Measurements from ENCODE around the gene RNF121. TPM values are rescaled to one million over a fixed set of nuclear protein-coding genes. Genes with fewer than 3 reads are reported as not detected.
A peak's percentile ranks its signal among the peaks of the same experiment; 100 is the strongest.

Gene RNF121
- total RNA-seq, 1 donor, result 22.9 TPM

DNA sequence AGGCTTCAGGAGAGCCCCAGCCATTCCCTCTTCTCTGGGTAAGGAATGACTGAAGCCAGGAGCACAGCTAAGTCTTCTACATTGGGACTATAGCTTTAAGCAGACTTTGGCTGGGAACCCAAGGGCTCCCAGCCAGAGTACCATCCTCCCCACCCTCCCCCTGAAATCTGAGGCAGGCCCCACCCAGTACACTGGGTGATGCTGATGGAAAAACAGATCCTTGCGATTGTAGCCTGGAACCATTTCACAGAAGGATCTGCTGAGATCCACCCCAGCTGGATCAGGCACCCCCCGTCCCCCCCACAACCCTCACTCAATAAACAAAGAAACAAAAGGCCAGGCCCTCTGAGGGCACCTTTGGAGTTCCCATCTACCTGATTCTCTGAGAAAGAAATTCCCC, 109.6 kb downstream of the RNF121 start:
- peak overlapping the region; percentile 91 for H3K4me3 ChIP-seq (ENCODE audit: low read depth, low read length)
- DNase-seq (ENCODE audit: low read depth), result peak; percentile 81

DNA sequence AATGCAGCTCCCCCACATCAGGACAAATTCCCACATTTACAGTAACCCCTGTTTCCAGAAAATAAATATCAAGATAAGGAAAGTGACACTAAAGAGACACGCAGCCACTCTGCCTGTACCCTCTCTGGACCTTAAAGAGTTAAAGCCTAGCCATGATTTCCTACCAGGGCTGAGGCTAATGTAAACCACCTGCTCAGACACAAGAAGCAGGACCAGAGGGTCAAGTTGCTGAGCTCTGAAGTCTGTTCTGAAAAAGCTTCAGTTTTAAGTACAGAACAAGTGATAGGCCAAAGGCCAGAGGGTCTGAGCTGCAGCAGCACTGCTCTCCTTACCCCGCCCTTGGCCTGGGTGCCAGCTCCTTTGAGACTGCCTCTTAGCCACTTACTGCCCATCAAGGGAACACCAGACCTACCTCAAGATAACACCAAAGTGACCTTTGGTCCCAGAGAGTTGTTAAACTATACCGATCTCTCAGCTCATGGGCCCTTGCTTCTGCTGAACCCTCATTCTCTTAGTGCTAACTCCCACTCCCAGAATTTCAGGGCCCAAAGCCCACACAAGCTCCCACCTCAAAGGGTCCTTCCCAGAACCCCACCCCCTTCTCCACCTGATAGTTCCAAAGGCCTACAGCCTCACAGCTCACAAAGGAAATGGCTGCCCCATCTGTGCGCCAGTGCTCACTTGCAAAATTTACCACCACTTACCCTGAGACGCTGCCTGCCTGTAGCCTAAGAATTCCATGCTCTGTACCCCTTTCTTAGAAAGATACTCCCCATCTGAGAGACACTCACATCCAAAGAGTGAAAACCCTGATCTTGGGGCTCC, 110.4 kb downstream of the RNF121 start:
- DNase-seq (ENCODE audit: low read depth), result peak; percentile 65
- TF ChIP-seq, protein P1, sequence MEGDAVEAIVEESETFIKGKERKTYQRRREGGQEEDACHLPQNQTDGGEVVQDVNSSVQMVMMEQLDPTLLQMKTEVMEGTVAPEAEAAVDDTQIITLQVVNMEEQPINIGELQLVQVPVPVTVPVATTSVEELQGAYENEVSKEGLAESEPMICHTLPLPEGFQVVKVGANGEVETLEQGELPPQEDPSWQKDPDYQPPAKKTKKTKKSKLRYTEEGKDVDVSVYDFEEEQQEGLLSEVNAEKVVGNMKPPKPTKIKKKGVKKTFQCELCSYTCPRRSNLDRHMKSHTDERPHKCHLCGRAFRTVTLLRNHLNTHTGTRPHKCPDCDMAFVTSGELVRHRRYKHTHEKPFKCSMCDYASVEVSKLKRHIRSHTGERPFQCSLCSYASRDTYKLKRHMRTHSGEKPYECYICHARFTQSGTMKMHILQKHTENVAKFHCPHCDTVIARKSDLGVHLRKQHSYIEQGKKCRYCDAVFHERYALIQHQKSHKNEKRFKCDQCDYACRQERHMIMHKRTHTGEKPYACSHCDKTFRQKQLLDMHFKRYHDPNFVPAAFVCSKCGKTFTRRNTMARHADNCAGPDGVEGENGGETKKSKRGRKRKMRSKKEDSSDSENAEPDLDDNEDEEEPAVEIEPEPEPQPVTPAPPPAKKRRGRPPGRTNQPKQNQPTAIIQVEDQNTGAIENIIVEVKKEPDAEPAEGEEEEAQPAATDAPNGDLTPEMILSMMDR (IDR thresholded peaks at IDR 0.05; ENCODE audit: insufficient read depth, low read length), result no peak
- peak overlapping the region; percentile 91 for H3K4me3 ChIP-seq (ENCODE audit: low read depth, low read length)

More for the DNA sequence above, 109.6 kb downstream of the RNF121 start:
- TF ChIP-seq, protein P1 (IDR thresholded peaks at IDR 0.05; ENCODE audit: insufficient read depth, low read length), result no peak

DNA sequence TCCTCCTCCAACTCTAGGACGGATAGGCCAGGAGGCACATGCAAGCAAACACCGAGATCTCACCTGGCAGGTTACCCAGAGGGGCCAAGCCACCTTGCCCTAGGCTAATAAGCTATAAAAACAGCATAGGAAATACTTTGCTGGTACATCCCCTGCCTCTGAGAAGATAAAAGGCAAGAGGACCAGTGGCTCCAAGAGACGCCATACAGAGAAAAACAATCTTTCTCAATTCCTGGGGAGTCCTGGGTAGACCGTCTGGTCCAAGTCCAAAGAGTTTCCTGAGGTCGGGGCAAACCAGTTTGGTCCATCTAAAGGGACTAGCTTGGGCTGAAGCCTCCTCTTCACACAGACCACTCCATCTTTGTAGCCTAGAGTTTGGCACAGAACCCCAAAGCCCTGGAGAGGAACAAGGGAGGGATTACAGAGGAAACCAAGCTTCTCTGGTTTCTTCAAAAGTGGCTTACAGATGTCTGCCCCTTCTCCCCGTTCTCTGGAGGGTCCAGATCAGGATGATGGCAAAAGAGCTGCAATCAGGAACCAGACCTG, 111.1 kb downstream of the RNF121 start:
- peak; percentile 13 for DNase-seq (ENCODE audit: low read depth)
- H3K4me3 ChIP-seq (ENCODE audit: low read depth, low read length), result peak overlapping the region; percentile 91
- TF ChIP-seq, protein P1 (IDR thresholded peaks at IDR 0.05; ENCODE audit: insufficient read depth, low read length), result no peak

DNA sequence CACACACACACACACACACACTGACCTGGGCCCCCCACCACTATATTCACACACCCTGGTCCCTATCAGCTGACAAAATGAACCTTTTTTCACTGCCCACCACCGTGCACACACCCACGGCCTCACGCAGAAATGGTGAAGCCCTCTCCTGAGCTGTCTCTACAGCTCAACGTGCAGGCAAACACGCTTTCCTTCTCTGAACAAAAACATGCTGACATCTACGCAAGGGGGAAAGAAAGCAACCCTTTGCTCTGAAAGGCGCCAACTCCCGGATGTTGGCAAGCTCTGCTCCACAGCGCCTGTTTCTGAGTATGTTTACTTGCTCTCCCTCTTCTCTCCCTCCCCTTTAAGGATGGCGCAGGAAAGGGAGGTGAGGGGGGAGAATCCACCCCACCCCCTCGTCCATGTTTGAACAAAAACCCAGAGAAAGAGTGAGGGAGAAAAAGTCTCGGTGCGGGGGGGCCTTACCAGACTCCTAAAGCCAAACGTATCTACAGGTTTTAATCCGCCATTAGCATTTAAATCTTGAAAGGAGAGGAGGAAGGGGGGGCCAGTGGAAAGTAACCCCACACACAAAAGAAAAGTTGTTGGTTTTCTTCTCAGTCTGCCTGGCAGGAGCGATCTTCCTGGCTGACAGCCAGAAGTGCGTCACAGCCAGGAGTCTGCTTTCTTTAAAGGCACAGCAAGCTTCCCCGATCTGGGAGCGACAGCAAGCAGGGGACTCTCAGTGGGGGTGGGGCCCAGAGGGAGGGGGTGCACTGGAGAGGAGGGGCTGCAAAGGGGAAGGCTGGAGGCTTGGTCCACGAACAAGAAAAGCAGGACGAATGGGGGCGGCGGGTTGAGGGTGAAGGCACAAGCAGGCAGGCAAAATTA, 111.9 kb downstream of the RNF121 start:
- DNase-seq (ENCODE audit: low read depth), result peak; percentile 97
- TF ChIP-seq, protein P1 (IDR thresholded peaks at IDR 0.05; ENCODE audit: insufficient read depth, low read length), result no peak
- peak overlapping the region; percentile 91 for H3K4me3 ChIP-seq (ENCODE audit: low read depth, low read length)

DNA sequence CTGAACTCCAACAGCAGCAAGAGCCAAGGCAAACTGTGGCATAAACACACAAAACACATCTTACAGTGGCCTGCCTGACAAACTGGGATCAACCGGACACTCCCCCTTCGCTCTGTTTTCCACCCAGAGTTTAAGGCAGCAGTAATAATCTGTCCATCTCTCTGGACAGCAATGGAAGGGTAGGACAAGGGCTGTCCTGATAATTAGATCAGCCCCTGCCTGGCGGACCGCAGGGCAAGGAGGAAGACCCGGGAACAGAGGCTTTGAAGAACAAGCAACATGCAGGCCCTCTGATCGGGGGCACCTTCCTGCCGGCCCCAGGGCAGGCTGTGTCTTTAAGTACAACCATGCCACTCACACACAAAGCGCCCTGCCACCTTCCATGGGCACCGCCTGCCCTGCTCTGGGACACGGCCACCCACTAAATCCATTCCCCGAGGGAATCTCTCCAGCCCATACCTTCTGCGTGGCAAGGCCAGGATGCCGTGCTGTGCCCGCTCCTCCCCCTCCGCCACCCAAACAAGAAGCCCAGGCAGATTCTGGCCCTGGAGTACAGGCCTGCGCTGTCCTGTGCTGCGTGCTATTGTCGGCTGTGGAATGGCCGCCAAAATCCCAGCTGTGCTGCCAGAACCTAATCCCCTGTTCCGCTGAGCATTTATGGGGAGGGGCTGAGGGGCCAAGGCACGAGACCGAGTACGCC, 112.7 kb downstream of the RNF121 start:
- peak overlapping the region; percentile 91 for H3K4me3 ChIP-seq (ENCODE audit: low read depth, low read length)
- peak; percentile 81 for DNase-seq (ENCODE audit: low read depth)
- TF ChIP-seq, protein P1 (IDR thresholded peaks at IDR 0.05; ENCODE audit: insufficient read depth, low read length), result no peak
